Caco-2 (cell line): ENCODE measurements around the gene SUPT16H. TPM values are rescaled to one million over a fixed set of nuclear protein-coding genes. Genes with fewer than 3 reads are reported as not detected.

ENCODE experiments used
- BruUV-seq: library from RNA; stranded (reverse); fragments of 400-500 nt; replicated peaks from 2 replicates; lab custom pipeline; 2021; lab: Mats Ljungman, UMichigan
- CTCF ChIA-PET: fragments of 300-600 bp; sonication (Branson Sonifier 250); formaldehyde crosslinking; loops from one replicate; lab custom pipeline; 2022; ENCODE audit warnings: antibody characterized with exemption; lab: Charles Lee
- POLR2A ChIA-PET: fragments of 300-600 bp; sonication (Branson Sonifier 250); formaldehyde crosslinking; loops from one replicate; lab custom pipeline; 2022; ENCODE audit warnings: antibody characterized with exemption; lab: Charles Lee
- DNase-seq, 2 experiments: peaks; one replicate each; pipeline versions ENCODE4 v3.0.0 to v3.0.0-alpha.2; 2020 to 2022
- H3K27me3 ChIP-seq: replicated peaks from 2 replicates; pipeline ENCODE4 v1.6.0; 2011; ENCODE audit warnings: low read length; ENCODE audit not compliant: control insufficient read depth, insufficient read depth
- H3K36me3 ChIP-seq: 2 replicates; pipeline ENCODE4 v1.5.1; 2011; ENCODE audit warnings: low read length; ENCODE audit not compliant: control insufficient read depth, insufficient read depth
- H3K4me1 ChIP-seq: fragments of 250-450 bp; sonication (Bioruptor Pico); 2 replicates; pipeline ENCODE4 v1.5.1; 2020; ENCODE audit warnings: mild to moderate bottlenecking
- H3K4me3 ChIP-seq: 2 replicates; pipeline ENCODE4 v1.5.1; 2011; ENCODE audit warnings: low read depth, mild to moderate bottlenecking, control low read depth, low read length
- H3K9me3 ChIP-seq: fragments of 250-450 bp; sonication (Bioruptor Pico); 2 replicates; pipeline ENCODE4 v1.5.1; 2020; ENCODE audit warnings: mild to moderate bottlenecking, moderate library complexity
- H3K27ac Mint-ChIP-seq: one replicate; pipeline ENCODE4 v1.8.0; 2022; ENCODE audit warnings: mixed read lengths; ENCODE audit not compliant: unreplicated experiment
- H3K27me3 Mint-ChIP-seq: one replicate; pipeline ENCODE4 v1.8.0; 2022; ENCODE audit warnings: mixed read lengths; ENCODE audit not compliant: insufficient read depth, unreplicated experiment
- H3K36me3 Mint-ChIP-seq: one replicate; pipeline ENCODE4 v1.8.0; 2022; ENCODE audit warnings: mild to moderate bottlenecking, mixed read lengths; ENCODE audit not compliant: insufficient read depth, unreplicated experiment
- H3K4me1 Mint-ChIP-seq: one replicate; pipeline ENCODE4 v1.8.0; 2022; ENCODE audit warnings: low read depth, mixed read lengths; ENCODE audit not compliant: unreplicated experiment
- H3K4me3 Mint-ChIP-seq: one replicate; pipeline ENCODE4 v1.8.0; 2022; ENCODE audit warnings: mild to moderate bottlenecking, moderate library complexity, mixed read lengths; ENCODE audit not compliant: unreplicated experiment
- H3K9me3 Mint-ChIP-seq: one replicate; pipeline ENCODE4 v1.8.0; 2022; ENCODE audit warnings: mixed read lengths; ENCODE audit not compliant: unreplicated experiment
- intact Hi-C: fragments of 100-400 bp; cut with micrococcal nuclease; formaldehyde crosslinking; loops from one replicate; pipeline ENCODE4 v1.10.0; 2022; ENCODE audit not compliant: unreplicated experiment
- total RNA-seq: library from RNA; stranded (reverse); gene quantifications from 2 replicates; pipeline ENCODE4 v1.2.3, GENCODE V29; 2022
- TF ChIP-seq, protein P1 (sequence below), 2 experiments: fragments of 200-600 bp in 1 of 2; IDR thresholded peaks; 1 replicate in 1 of 2; 2 replicates in 1 of 2; pipeline versions ENCODE4 v1.5.1 to v1.8.0; 2011 to 2022; ENCODE audit warnings: antibody characterized with exemption in 1 of 2, control low read depth in 1 of 2, inconsistent platforms in 1 of 2, low read depth in 1 of 2, low read length in 1 of 2, mild to moderate bottlenecking in 1 of 2, moderate library complexity in 1 of 2; ENCODE audit not compliant: insufficient read depth in 1 of 2, severe bottlenecking in 1 of 2, unreplicated experiment in 1 of 2

The SUPT16H gene
- total RNA-seq, 1 experiment from 2014 or later, result 118 TPM

DNA sequence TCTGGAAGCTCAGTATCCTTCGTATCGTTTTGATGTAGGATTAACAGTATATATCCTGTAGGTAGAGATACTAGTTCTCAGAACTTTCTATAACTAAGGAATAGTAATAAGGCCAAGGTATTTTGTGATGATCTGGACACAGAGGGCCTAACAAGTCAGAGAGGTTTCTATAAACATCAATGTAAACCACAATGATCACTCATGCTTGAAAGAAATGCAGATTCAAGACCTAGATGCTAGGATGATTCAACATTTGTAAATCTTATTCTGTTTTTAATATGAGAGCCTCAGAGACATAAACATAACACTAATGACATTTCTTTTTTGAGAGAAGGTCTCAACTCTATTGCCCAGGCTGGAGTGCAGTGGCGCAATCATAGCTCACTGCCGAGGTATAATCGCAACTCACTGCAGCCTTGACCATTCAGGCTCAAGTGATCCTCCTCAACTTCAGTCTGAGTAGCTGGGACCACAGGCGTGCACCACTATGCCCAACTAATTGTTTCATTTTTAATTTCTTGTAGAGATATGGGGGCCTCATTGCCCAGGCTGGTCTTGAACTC lies 16.2 kb downstream of the SUPT16H start:
- TF ChIP-seq, protein P1, sequence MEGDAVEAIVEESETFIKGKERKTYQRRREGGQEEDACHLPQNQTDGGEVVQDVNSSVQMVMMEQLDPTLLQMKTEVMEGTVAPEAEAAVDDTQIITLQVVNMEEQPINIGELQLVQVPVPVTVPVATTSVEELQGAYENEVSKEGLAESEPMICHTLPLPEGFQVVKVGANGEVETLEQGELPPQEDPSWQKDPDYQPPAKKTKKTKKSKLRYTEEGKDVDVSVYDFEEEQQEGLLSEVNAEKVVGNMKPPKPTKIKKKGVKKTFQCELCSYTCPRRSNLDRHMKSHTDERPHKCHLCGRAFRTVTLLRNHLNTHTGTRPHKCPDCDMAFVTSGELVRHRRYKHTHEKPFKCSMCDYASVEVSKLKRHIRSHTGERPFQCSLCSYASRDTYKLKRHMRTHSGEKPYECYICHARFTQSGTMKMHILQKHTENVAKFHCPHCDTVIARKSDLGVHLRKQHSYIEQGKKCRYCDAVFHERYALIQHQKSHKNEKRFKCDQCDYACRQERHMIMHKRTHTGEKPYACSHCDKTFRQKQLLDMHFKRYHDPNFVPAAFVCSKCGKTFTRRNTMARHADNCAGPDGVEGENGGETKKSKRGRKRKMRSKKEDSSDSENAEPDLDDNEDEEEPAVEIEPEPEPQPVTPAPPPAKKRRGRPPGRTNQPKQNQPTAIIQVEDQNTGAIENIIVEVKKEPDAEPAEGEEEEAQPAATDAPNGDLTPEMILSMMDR (IDR thresholded peaks at IDR 0.05; ENCODE audit: insufficient read depth in 1 of 2, low read depth in 1 of 2, low read length in 1 of 2, severe bottlenecking in 1 of 2, unreplicated experiment in 1 of 2), result no peak
- no peak for DNase-seq
- intact Hi-C loops, result no loop called here
- Histone ChIP-seq H3K36me3 (peaks cover 3% of the 10 kb centered on the region; the same call in 1 of the 2 replicates), H3K4me1 (no peaks in the 10 kb centered on the region), H3K4me3 (no peak overlapping the region), H3K27me3 (no peaks in the 10 kb centered on the region), H3K9me3 (no peaks in the 10 kb centered on the region)
- no peaks in the 10 kb centered on the region for H3K27me3 Mint-ChIP-seq
- H3K9me3 Mint-ChIP-seq, result no peaks in the 10 kb centered on the region
- CTCF ChIA-PET, result no interaction called here
- H3K4me3 Mint-ChIP-seq, result no peak overlapping the region
- POLR2A ChIA-PET, result no interaction called here
- H3K4me1 Mint-ChIP-seq, result no peaks in the 10 kb centered on the region
- peaks cover 90% of the 10 kb centered on the region for H3K36me3 Mint-ChIP-seq
- H3K27ac Mint-ChIP-seq, result no peak overlapping the region
- no TSS peak for BruUV-seq

DNA sequence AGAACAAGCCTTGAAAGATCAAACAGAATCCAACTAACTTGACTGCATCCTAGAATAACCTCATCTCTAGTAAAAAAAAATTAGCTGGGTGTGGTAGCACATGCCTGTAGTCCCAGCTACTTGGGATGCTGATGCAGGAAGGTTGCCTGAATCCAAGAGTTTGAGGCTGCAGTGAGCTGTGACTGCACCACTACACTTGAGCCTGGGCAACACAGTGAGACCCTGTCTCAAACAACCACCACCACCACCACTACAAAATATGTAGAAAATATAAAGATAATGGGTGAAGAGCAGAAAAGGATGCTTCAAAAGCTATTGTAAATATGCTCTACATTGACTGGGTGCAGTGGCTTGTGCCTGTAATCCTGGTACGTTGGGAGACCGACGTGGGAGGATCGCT lies 27.3 kb downstream of the SUPT16H start:
- no TSS peak for BruUV-seq
- peaks cover 6% of the 10 kb centered on the region; the same call in 1 of the 2 replicates for H3K36me3 ChIP-seq
- no peaks in the 10 kb centered on the region for H3K9me3 Mint-ChIP-seq

DNA sequence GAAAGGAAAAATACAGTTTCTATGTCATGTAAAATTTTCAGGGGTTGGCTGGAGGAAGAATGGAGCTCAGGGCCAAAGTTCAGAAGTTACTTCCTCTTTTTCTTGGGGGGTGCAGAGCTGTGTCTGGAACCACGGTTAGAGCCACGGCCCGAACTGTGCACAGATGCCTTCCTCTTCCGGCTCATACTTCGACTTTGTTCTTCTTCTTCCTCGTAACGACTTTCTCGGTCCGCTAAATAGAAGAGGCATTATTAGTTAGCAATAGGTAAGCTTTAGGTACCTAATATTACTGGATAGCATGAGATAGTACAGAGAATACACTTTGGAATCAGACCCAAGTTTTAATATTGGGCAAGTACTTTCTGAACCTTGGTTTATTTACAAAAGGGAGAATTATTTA lies 31.2 kb downstream of the SUPT16H start:
- Mint-ChIP-seq H3K36me3 (peaks cover 87% of the 10 kb centered on the region), H3K9me3 (no peaks in the 10 kb centered on the region), H3K27ac (no peak overlapping the region), H3K4me1 (no peaks in the 10 kb centered on the region), H3K4me3 (no peak overlapping the region), H3K27me3 (no peaks in the 10 kb centered on the region)
- ChIA-PET POLR2A (no interaction called here), CTCF (no interaction called here)
- H3K27me3 ChIP-seq, result no peaks in the 10 kb centered on the region
- intact Hi-C loops, result no loop called here
- TF ChIP-seq, protein P1 (IDR thresholded peaks at IDR 0.05; ENCODE audit: insufficient read depth in 1 of 2, low read depth in 1 of 2, low read length in 1 of 2, severe bottlenecking in 1 of 2, unreplicated experiment in 1 of 2), result no peak
- peaks cover 6% of the 10 kb centered on the region; the same call in 1 of the 2 replicates for H3K36me3 ChIP-seq
- DNase-seq, result no peak
- H3K9me3 ChIP-seq, result no peaks in the 10 kb centered on the region
- H3K4me3 ChIP-seq, result no peak overlapping the region
- H3K4me1 ChIP-seq, result no peaks in the 10 kb centered on the region
- no TSS peak for BruUV-seq

More for the DNA sequence above, 27.3 kb downstream of the SUPT16H start:
- Histone ChIP-seq H3K4me3 (no peak overlapping the region), H3K27me3 (no peaks in the 10 kb centered on the region), H3K9me3 (no peaks in the 10 kb centered on the region), H3K4me1 (no peaks in the 10 kb centered on the region)
- ChIA-PET CTCF (no interaction called here), POLR2A (no interaction called here)
- no peak for DNase-seq
- no peaks in the 10 kb centered on the region for H3K4me1 Mint-ChIP-seq
- H3K27me3 Mint-ChIP-seq, result no peaks in the 10 kb centered on the region
- no peak overlapping the region for H3K27ac Mint-ChIP-seq
- TF ChIP-seq, protein P1 (IDR thresholded peaks at IDR 0.05; ENCODE audit: insufficient read depth in 1 of 2, low read depth in 1 of 2, low read length in 1 of 2, severe bottlenecking in 1 of 2, unreplicated experiment in 1 of 2), result no peak
- intact Hi-C loops, result no loop called here
- peaks cover 98% of the 10 kb centered on the region for H3K36me3 Mint-ChIP-seq
- H3K4me3 Mint-ChIP-seq, result no peak overlapping the region
